Panc1 (cell line): ENCODE results near the gene EYA3. TPM values are rescaled to one million over a fixed set of nuclear protein-coding genes. Genes with fewer than 3 reads are reported as not detected.

Source experiments
- ATAC-seq: fragments of 200-7000 bp; cut with Tn5 transposase; 2 replicates; pipeline ENCODE4 v1.9.1; 2020; ENCODE audit warnings: mild to moderate bottlenecking, moderate library complexity
- BruUV-seq: library from RNA; stranded (reverse); fragments of 400-500 nt; replicated peaks from 2 replicates; lab custom pipeline; 2021; lab: Mats Ljungman, UMichigan
- CTCF ChIA-PET: fragments of 300-600 bp; sonication (Branson Sonifier 250); formaldehyde crosslinking; loops from one replicate; lab custom pipeline; 2022; ENCODE audit warnings: antibody characterized with exemption; lab: Charles Lee
- POLR2A ChIA-PET: fragments of 300-600 bp; sonication (Branson Sonifier 250); formaldehyde crosslinking; loops from one replicate; lab custom pipeline; 2022; ENCODE audit warnings: antibody characterized with exemption; lab: Charles Lee
- DNase-seq: peaks from one replicate; pipeline ENCODE4 v3.0.0-alpha.2; 2010; ENCODE audit warnings: low read depth, low spot score
- H3K27ac ChIP-seq: 2 replicates; pipeline ENCODE4 v1.5.1; 2011; ENCODE audit warnings: mild to moderate bottlenecking, low read length, inconsistent platforms
- H3K27me3 ChIP-seq: fragments of 200-500 bp; sonication (Bioruptor generic); 2 replicates; pipeline ENCODE4 v1.6.0; 2014; ENCODE audit warnings: low read length, inconsistent platforms; ENCODE audit not compliant: control insufficient read depth, insufficient read depth
- H3K36me3 ChIP-seq: fragments of 200-500 bp; sonication (Bioruptor generic); 2 replicates; pipeline ENCODE4 v1.5.1; 2014; ENCODE audit warnings: inconsistent platforms, mild to moderate bottlenecking, low read length, moderate library complexity; ENCODE audit not compliant: control insufficient read depth, insufficient read depth
- H3K4me1 ChIP-seq: 2 replicates; pipeline ENCODE4 v1.5.1; 2011; ENCODE audit warnings: inconsistent platforms, mild to moderate bottlenecking, low read length, moderate library complexity; ENCODE audit not compliant: control insufficient read depth, insufficient read depth
- H3K4me3 ChIP-seq, 2 experiments: 2 replicates each; pipeline ENCODE4 v1.5.1; 2011 to 2012; ENCODE audit warnings: low read depth in 2 of 2, low read length in 2 of 2, mild to moderate bottlenecking in 2 of 2, inconsistent platforms in 1 of 2, moderate library complexity in 1 of 2
- H3K9me3 ChIP-seq: fragments of 200-500 bp; sonication (Bioruptor generic); 2 replicates; pipeline ENCODE4 v1.5.1; 2014; ENCODE audit warnings: low read depth, mild to moderate bottlenecking, inconsistent platforms, low read length, moderate library complexity; ENCODE audit not compliant: control insufficient read depth, insufficient read depth
- POLR2AphosphoS5 ChIP-seq: IDR thresholded peaks from 2 replicates; pipeline ENCODE4 v1.6.1; 2012; ENCODE audit warnings: mild to moderate bottlenecking, low read depth, low read length, moderate library complexity
- SIN3A ChIP-seq: IDR thresholded peaks from 2 replicates; pipeline ENCODE4 v1.6.1; 2012; ENCODE audit warnings: low read depth, mild to moderate bottlenecking, low read length, moderate library complexity, borderline replicate concordance; ENCODE audit not compliant: insufficient read depth
- TCF7L2 ChIP-seq: IDR thresholded peaks from 2 replicates; pipeline ENCODE4 v1.6.1; 2011; ENCODE audit warnings: mild to moderate bottlenecking, low read depth, low read length, inconsistent platforms
- in situ Hi-C: cut with HindIII; loops from 2 replicates; pipeline ENCODE4 v1.10.0; 2016; ENCODE audit warnings: low sequenced_read_pairs, low pct_unique_long_range_greater_than_20kb
- intact Hi-C: fragments of 100-400 bp; cut with micrococcal nuclease; formaldehyde crosslinking; loops from one replicate; pipeline ENCODE4 v1.10.0; 2022; ENCODE audit not compliant: unreplicated experiment
- total RNA-seq: library from RNA; stranded (reverse); gene quantifications from one replicate; pipeline ENCODE4 v1.2.1, GENCODE V29; 2021; ENCODE audit not compliant: unreplicated experiment
- TF ChIP-seq, protein P1 (sequence below): fragments of 450-650 bp; IDR thresholded peaks from 2 replicates; pipeline ENCODE4 v1.5.1; 2017; ENCODE audit warnings: mild to moderate bottlenecking
- TF ChIP-seq, protein P2 (sequence below), 2 experiments: IDR thresholded peaks; 2 replicates each; pipeline ENCODE4 v1.6.1; 2011 to 2012; ENCODE audit warnings: low read depth in 2 of 2, control low read depth in 1 of 2, low read length in 1 of 2, mild to moderate bottlenecking in 1 of 2, moderate library complexity in 1 of 2; ENCODE audit not compliant: insufficient read depth in 1 of 2

The EYA3 gene
- total RNA-seq, 1 experiment from 2014 or later = 17.5 TPM

DNA sequence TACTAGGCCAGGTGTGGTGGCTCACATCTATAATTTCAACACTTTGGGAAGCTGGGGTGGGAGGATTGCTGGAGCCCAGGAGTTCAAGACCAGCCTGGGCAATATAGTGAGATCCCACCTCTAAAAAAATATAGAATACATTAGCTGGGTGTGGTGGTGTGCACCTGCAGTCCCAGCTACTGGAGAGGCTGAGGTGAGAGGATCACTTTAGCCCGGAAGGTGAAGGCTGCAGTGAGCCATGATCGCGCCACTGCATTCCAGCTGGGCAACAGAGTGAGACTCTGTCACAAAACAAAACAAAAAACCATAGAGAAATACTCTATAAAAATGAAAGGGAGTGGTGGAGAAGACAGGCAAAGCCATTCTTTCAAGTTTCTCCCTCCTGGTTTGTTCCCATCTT lies 62.1 kb downstream of the EYA3 start:
- intact Hi-C loops = no loop called here
- H3K27ac ChIP-seq = no peak overlapping the region
- no peak for TF ChIP-seq POLR2AphosphoS5
- TF ChIP-seq, protein P1, sequence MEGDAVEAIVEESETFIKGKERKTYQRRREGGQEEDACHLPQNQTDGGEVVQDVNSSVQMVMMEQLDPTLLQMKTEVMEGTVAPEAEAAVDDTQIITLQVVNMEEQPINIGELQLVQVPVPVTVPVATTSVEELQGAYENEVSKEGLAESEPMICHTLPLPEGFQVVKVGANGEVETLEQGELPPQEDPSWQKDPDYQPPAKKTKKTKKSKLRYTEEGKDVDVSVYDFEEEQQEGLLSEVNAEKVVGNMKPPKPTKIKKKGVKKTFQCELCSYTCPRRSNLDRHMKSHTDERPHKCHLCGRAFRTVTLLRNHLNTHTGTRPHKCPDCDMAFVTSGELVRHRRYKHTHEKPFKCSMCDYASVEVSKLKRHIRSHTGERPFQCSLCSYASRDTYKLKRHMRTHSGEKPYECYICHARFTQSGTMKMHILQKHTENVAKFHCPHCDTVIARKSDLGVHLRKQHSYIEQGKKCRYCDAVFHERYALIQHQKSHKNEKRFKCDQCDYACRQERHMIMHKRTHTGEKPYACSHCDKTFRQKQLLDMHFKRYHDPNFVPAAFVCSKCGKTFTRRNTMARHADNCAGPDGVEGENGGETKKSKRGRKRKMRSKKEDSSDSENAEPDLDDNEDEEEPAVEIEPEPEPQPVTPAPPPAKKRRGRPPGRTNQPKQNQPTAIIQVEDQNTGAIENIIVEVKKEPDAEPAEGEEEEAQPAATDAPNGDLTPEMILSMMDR = no peak
- TF ChIP-seq TCF7L2 = no peak
- TF ChIP-seq, protein P2, sequence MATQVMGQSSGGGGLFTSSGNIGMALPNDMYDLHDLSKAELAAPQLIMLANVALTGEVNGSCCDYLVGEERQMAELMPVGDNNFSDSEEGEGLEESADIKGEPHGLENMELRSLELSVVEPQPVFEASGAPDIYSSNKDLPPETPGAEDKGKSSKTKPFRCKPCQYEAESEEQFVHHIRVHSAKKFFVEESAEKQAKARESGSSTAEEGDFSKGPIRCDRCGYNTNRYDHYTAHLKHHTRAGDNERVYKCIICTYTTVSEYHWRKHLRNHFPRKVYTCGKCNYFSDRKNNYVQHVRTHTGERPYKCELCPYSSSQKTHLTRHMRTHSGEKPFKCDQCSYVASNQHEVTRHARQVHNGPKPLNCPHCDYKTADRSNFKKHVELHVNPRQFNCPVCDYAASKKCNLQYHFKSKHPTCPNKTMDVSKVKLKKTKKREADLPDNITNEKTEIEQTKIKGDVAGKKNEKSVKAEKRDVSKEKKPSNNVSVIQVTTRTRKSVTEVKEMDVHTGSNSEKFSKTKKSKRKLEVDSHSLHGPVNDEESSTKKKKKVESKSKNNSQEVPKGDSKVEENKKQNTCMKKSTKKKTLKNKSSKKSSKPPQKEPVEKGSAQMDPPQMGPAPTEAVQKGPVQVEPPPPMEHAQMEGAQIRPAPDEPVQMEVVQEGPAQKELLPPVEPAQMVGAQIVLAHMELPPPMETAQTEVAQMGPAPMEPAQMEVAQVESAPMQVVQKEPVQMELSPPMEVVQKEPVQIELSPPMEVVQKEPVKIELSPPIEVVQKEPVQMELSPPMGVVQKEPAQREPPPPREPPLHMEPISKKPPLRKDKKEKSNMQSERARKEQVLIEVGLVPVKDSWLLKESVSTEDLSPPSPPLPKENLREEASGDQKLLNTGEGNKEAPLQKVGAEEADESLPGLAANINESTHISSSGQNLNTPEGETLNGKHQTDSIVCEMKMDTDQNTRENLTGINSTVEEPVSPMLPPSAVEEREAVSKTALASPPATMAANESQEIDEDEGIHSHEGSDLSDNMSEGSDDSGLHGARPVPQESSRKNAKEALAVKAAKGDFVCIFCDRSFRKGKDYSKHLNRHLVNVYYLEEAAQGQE (IDR thresholded peaks at IDR 0.05; ENCODE audit: insufficient read depth in 1 of 2, low read depth in 2 of 2, low read length in 1 of 2) = no peak
- no peak for TF ChIP-seq SIN3A
- H3K9me3 ChIP-seq = no peaks in the 10 kb centered on the region
- ATAC-seq = no peak
- POLR2A ChIA-PET = interaction anchor here (0.6 kb wide), 1 partner anchor 58 kb away, joined by 3 read pairs; no protein-coding TSS in a partner anchor
- no peak for DNase-seq
- no peaks in the 10 kb centered on the region for H3K27me3 ChIP-seq
- no peak overlapping the region for H3K4me3 ChIP-seq
- no TSS peak for BruUV-seq
- H3K4me1 ChIP-seq = no peaks in the 10 kb centered on the region
- CTCF ChIA-PET = no interaction called here
- no peaks in the 10 kb centered on the region; the same call in 1 of the 2 replicates for H3K36me3 ChIP-seq
- in situ Hi-C loops = no loop called here

DNA sequence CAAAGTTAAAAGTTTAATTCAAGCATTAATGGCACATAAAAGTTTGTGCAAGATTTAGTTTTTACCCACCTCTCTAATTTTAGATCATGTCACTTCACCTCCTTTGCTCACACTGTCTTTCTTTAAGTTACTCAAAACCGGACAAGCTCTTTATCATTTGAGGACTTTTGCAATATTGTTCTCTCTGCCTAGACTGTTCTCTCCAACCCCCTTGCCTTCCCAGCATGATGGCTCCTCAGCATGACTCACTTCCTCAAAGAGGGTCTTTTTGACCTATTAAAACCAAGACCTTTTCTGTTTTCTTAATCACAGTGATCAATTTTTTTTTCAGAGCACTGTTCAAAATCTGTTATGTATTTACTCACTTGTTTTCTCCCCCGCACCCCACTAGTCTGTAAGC lies 67.3 kb downstream of the EYA3 start:
- Histone ChIP-seq H3K27ac (no peak overlapping the region), H3K9me3 (no peaks in the 10 kb centered on the region), H3K4me1 (no peaks in the 10 kb centered on the region), H3K36me3 (no peaks in the 10 kb centered on the region), H3K4me3 (no peak overlapping the region), H3K27me3 (no peaks in the 10 kb centered on the region)
- no peak for DNase-seq
- TF ChIP-seq SIN3A = no peak
- TF ChIP-seq TCF7L2 = no peak
- no peak for TF ChIP-seq POLR2AphosphoS5
- TF ChIP-seq, protein P1 = no peak
- TF ChIP-seq, protein P2 (IDR thresholded peaks at IDR 0.05; ENCODE audit: insufficient read depth in 1 of 2, low read depth in 2 of 2, low read length in 1 of 2) = no peak
- intact Hi-C loops (no loop called here), in situ Hi-C loops (no loop called here)
- ATAC-seq = no peak
- ChIA-PET CTCF (no interaction called here), POLR2A (no interaction called here)
- BruUV-seq = no TSS peak
